ENCODE measurements around the gene FAM78A. TPM values are rescaled to one million over a fixed set of nuclear protein-coding genes. Genes with fewer than 3 reads are reported as not detected.

FAM78A gene
- total RNA-seq, 1 donor: 0.36 TPM

DNA sequence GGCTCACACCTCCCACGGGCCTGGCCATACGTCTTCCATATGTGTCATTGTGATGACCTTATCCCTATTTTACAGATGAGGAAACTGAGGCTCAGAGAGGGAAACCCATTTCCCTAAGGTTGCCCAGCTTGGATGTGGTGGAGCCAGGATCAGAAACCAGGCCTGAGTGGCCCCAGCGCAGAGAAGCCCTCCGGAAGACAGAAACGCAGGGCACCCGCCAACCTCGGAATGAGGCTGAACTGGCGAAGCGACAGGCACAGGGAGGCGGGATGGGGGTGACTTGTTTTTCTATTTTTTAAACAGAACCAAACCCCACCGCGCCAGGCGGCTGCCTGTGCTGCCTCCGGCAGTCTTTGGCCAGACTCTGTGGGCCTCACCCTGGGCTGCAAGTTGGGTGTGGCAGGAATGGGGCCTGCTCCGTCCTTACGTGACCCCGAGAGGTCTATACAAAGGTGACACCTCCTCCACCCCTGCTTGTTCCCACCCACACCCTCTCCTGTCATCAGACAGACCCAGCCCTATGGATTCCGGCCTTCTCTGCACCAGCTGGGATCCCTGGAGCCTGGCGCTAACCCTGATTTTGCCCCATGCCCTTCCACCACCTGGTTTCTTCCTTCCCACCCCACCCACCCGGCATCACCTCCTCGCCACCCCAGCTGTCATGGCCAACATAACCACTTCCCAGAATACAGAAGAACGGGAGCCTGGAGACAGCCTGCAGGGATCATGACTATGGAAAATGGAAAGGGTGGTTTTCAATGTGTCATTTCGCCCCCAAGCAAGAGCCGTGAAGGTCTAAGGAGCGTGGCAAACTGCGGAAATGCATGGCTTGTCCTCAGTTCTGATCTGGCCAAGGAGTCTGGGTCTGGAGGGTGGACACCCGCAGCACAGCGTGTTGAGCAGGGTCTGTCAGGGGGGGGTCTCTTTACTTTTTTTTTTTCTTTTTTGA lies 36.8 kb upstream of the FAM78A start:
- peaks cover 13% of the 10 kb centered on the region for H4K20me1 ChIP-seq (ENCODE audit: insufficient read depth, low read length)
- TF ChIP-seq, protein P1, sequence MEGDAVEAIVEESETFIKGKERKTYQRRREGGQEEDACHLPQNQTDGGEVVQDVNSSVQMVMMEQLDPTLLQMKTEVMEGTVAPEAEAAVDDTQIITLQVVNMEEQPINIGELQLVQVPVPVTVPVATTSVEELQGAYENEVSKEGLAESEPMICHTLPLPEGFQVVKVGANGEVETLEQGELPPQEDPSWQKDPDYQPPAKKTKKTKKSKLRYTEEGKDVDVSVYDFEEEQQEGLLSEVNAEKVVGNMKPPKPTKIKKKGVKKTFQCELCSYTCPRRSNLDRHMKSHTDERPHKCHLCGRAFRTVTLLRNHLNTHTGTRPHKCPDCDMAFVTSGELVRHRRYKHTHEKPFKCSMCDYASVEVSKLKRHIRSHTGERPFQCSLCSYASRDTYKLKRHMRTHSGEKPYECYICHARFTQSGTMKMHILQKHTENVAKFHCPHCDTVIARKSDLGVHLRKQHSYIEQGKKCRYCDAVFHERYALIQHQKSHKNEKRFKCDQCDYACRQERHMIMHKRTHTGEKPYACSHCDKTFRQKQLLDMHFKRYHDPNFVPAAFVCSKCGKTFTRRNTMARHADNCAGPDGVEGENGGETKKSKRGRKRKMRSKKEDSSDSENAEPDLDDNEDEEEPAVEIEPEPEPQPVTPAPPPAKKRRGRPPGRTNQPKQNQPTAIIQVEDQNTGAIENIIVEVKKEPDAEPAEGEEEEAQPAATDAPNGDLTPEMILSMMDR (IDR thresholded peaks at IDR 0.05; ENCODE audit: extremely low read depth, low read depth, low read length): no peak
- H3K27ac ChIP-seq (ENCODE audit: low read depth, low read length): no peak overlapping the region
- H3K36me3 ChIP-seq (ENCODE audit: insufficient read depth, low read length): no peaks in the 10 kb centered on the region
- H3K79me2 ChIP-seq (ENCODE audit: insufficient read depth, low read length): no peaks in the 10 kb centered on the region
- H3K4me1 ChIP-seq (ENCODE audit: insufficient read depth, low read length): no peaks in the 10 kb centered on the region
- H2AFZ ChIP-seq (ENCODE audit: low read length): no peak overlapping the region
- no peaks in the 10 kb centered on the region for H3K9me3 ChIP-seq (ENCODE audit: low read depth, low read length)
- peak; percentile 72 for DNase-seq (ENCODE audit: insufficient read length, low spot score, missing footprints)
- H3K4me3 ChIP-seq (ENCODE audit: insufficient read depth, low read length): no peak overlapping the region
- H3K4me2 ChIP-seq (ENCODE audit: insufficient read depth, low read length): no peak overlapping the region
- no peaks in the 10 kb centered on the region for H3K27me3 ChIP-seq (ENCODE audit: insufficient read depth, low read length)

GRCh38 chr9:131312246-131312645 lies 35.9 kb upstream of the FAM78A start:
- Histone ChIP-seq H3K4me1 (ENCODE audit: insufficient read depth, low read length) (no peaks in the 10 kb centered on the region), H3K27ac (ENCODE audit: low read depth, low read length) (no peak overlapping the region), H3K9me3 (ENCODE audit: low read depth, low read length) (no peaks in the 10 kb centered on the region), H4K20me1 (ENCODE audit: insufficient read depth, low read length) (peaks cover 13% of the 10 kb centered on the region), H3K36me3 (ENCODE audit: insufficient read depth, low read length) (no peaks in the 10 kb centered on the region), H3K4me2 (ENCODE audit: insufficient read depth, low read length) (no peak overlapping the region), H2AFZ (ENCODE audit: low read length) (no peak overlapping the region), H3K27me3 (ENCODE audit: insufficient read depth, low read length) (no peaks in the 10 kb centered on the region), H3K79me2 (ENCODE audit: insufficient read depth, low read length) (no peaks in the 10 kb centered on the region), H3K4me3 (ENCODE audit: insufficient read depth, low read length) (no peak overlapping the region)
- DNase-seq (ENCODE audit: insufficient read length, low spot score, missing footprints): no peak
- TF ChIP-seq, protein P1 (IDR thresholded peaks at IDR 0.05; ENCODE audit: extremely low read depth, low read depth, low read length): no peak

- TF ChIP-seq, protein P1 (IDR thresholded peaks at IDR 0.05; ENCODE audit: extremely low read depth, low read depth, low read length): no peak
- Histone ChIP-seq H3K27ac (ENCODE audit: low read depth, low read length) (no peak overlapping the region), H3K4me1 (ENCODE audit: insufficient read depth, low read length) (no peaks in the 10 kb centered on the region), H3K27me3 (ENCODE audit: insufficient read depth, low read length) (no peaks in the 10 kb centered on the region), H3K9me3 (ENCODE audit: low read depth, low read length) (no peaks in the 10 kb centered on the region), H3K79me2 (ENCODE audit: insufficient read depth, low read length) (no peaks in the 10 kb centered on the region), H3K4me2 (ENCODE audit: insufficient read depth, low read length) (no peak overlapping the region), H4K20me1 (ENCODE audit: insufficient read depth, low read length) (peaks cover 13% of the 10 kb centered on the region), H3K4me3 (ENCODE audit: insufficient read depth, low read length) (no peak overlapping the region), H2AFZ (ENCODE audit: low read length) (no peak overlapping the region), H3K36me3 (ENCODE audit: insufficient read depth, low read length) (no peaks in the 10 kb centered on the region)
- DNase-seq (ENCODE audit: insufficient read length, low spot score, missing footprints): no peak
These were observed 34.7 kb upstream of the FAM78A start for GRCh38 chr9:131310833-131311554.

All from osteoblast (primary cell).